Measurements from ENCODE around the gene WDFY2.
A peak's percentile ranks its signal among the peaks of the same experiment; 100 is the strongest.

WDFY2 gene

DNA sequence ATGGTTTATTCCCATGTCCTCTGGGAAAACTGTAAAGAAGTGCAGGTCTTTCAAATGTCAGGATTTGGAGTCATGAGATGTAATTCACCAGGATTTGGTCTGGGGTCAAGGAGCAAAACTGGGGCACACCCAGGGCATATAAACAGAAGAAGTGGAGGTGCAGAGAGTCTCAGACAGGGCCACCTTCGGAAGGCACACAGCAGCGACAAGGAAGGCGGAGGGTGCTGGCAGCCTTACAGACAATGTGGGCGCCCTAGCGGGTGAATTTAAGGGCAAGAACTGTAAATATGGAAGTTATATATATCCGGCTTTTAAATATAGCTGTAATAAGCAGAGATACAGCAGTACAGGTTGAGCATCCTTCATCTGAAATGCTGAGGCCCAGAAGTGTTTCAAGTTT, 188.5 kb downstream of the WDFY2 start:
- DNase-seq, result no peak

GRCh38 chr13:51773515-51773914, 189.3 kb downstream of the WDFY2 start:
- no peak for DNase-seq

DNA sequence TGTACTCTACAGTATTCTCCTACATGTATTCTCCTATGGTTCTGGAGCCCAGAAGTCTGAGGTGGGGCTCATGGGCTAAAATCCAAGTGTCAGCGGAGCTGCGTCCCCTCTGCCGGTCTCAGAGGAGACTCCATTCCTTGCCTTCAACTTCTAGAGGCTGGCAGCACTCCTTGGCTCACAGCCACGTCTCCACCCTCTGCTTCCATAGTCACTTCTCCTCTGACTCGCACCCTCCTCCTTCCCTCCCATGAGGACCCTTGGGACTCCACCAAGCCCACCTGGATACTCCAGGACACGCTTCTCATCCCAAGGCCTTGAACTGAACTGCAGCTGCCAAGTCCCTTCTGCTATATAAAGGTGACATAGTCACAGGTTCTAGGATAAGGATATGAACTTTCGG, 191.9 kb downstream of the WDFY2 start:
- no peak for DNase-seq

- DNase-seq, result no peak
Measured at GRCh38 chr13:51777921-51778320, 193.7 kb downstream of the WDFY2 start.

- DNase-seq, result no peak
Measured at GRCh38 chr13:51778392-51778791, 194.1 kb downstream of the WDFY2 start.

DNA sequence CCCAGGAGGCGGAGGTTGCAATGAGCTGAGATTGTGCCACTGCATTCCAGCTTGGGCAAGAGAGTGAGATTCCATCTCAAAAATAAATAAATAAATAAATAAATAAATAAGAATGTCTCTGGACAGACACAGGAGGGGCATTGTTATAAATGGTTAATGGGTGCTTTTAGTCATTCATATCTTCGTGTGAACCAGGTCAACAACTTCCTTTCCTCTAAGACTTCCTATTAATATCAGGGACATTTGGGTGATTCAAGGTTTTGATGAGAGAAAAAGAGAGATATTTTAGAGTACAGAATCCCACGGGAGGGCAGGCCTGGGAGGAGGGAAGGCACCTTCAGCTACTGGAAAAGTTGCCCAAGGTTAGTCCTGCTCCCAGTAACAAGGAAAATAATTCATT, 195.8 kb downstream of the WDFY2 start:
- no peak for DNase-seq

DNA sequence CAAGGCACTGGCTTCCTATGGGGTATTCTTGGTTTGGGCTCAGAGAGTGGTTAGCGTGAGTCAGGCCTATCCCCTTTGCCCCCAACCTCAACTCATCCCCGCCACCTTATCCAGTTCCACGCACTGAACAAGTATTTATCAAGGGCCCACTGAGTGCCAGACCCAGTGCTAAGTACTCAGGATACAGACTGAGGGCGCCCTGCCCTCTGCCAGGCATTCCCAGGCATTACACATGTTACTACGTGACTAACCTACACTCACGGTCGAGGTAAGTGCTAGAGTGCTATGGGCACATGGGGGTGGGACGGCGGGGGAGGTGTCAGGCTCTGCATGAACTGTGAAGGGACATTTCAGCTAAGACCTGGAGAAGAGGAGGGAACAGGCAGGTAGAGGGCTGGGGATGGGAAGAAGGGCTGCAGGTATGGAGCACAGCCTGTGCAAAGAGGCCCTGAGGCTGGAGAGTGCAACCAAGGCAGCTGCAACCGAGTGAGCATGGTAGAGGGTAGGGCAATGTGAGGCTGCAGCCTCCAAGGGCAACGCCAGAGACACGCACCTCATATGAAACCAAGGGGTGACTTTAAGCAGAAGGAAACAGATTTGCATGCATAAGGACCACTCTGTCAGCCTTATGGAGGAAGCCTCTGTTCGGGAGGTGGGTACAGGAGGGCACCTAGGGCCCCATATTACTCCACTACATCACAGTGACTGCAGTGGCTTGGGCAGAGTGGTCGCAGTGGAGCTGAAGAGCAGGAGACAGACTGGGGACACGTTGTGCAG, 197.2 kb downstream of the WDFY2 start:
- DNase-seq, result peak; percentile 27 to 50

GRCh38 chr13:51782026-51782710, 197.9 kb downstream of the WDFY2 start:
- no peak for DNase-seq

GRCh38 chr13:51783428-51784094, 199.3 kb downstream of the WDFY2 start:
- DNase-seq, result no peak

- no peak for DNase-seq
Measured at GRCh38 chr13:51784097-51784496, 199.8 kb downstream of the WDFY2 start.

GRCh38 chr13:51785712-51786424, 201.6 kb downstream of the WDFY2 start:
- DNase-seq, result no peak

DNA sequence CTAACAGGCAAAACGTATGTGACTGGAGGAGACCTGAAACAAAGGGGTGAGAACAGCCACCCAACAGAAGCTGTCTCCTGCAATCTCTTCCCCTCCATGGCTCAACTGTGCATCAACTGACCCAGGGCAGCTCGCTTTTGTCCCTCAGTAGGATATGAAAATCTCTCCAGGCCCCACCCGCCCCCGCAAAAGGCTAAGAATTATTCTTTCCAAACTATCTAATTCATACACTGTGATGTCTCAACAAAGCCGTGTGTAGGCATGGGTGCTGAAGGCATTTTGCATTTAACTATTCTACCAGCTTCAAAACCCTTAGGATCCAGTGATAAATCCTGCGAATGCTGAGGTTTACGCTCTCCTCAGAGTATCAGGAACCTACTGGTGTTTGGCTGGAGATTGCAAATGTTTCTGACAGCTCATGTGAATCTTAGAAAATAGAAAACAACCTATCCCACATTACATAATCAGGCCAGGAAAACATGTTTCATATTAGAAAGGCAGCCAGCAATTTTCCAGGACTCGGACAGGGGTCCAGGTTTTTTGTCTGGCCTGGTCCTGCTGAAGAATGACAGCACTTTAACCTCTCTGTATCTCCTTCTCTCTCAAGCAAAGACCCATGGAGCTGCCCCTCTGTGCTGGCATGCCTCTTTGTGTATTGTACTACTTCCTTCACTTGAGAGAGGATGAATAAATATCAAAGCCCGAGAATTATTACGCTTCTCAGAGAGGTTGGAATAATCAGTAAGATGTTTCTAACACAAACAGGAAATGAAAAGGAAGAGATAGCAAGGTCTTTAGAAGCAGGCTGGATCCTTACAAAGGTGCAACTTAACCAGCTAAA, 202.4 kb downstream of the WDFY2 start:
- DNase-seq, result no peak

DNA sequence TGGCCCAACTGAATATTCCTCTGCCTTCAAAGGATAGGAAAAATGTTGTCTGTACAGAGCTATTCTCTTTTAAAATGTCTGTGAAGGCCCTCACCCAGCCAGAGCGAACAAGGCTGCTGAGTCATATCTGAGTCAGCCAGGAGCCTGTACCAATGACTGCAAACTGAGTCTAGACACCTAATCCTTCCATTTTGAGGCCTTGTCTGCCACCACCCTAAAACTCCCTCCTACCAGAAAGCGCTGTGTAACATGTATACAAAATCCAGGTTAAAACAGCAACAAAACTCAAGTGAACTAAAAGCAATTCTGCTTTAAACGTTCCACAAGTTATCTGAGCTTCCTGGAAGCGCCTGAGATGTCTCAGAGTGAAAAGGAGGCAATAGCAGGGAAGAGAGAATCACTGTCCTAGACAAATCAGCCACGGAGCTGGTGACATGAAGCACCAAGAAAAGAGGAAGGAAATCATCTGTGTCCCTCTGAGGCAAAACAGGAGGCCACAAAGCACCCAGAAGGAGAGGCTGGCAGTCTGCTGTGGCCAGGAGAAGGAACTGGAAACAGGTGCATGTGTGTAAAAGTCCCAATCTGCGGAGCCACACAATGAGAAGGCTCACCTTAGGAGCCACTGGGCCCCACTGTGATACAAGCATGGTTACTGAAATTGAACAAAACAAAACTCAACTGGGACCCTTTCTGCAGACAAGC, 209.5 kb downstream of the WDFY2 start:
- peak; percentile 98 for DNase-seq

DNA sequence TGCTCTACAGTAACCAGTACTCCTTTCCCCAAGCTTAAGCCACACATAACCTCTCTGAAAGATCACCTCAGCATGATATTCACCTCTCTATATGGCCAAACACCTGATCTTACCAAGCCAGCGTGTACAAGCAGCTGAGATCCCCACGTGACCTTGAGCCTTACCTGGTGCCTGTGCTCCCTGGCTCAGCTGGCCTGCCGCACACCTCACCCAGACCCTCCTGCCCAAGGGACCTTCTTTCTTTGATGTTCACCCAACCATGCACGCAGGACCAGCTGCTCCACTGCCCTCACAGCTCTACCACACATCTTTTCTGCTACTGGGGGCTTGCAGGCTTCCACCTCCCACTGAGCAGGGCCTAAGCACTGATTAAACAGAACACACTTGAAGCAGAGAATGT, 210.7 kb downstream of the WDFY2 start:
- DNase-seq, result no peak

GRCh38 chr13:51795419-51795818, 211.2 kb downstream of the WDFY2 start:
- no peak for DNase-seq

DNA sequence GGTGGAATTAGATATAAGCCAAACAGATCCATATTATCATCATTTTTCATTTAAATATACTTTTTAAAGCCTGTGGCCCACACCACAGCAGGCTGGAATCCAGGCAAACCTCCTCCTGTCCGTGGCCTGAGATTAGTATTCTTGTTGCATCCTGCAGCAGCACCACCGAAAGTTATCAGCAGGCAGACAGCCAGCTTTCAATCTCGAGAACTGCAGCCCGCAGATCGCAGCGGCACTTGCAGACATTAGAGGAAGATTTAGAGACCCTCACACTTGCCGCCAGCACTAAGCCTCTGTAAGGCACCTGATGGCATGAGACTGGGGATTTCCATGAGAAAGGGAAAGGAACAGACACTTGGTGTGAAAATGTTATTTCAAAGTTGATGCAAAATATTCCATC, 212.3 kb downstream of the WDFY2 start:
- DNase-seq, result no peak

GRCh38 chr13:51797664-51798488, 213.6 kb downstream of the WDFY2 start:
- peak; percentile 31 to 42 for DNase-seq

- no peak for DNase-seq
Measured at GRCh38 chr13:51799261-51799660, 215.0 kb downstream of the WDFY2 start.

DNA sequence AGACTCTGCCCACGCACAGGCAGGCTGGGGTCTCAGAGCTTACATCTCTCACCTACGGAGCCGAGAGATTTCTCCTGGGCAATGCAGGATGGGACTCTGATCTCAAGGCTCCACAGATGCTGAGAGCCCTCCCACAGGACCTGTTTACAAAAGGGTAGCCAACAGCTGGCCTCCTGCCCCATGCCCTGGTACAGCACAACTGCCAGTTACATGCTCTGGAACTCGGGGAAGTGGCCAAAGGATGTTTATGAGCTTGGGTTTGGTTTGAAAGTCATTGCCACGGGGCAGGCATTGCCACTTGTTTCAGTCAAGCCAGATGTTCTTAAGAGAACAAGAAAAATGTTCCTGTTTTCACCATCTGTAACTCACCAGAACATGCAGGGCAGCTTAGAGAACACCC, 216.2 kb downstream of the WDFY2 start:
- no peak for DNase-seq

- no peak for DNase-seq
Measured at GRCh38 chr13:51801631-51802099, 217.4 kb downstream of the WDFY2 start.

All from Kasumi-1 (cell line).